Right cardiac atrium (tissue), 5 donors: ENCODE measurements around the gene NCOA3. TPM values are rescaled to one million over a fixed set of nuclear protein-coding genes. Genes with fewer than 3 reads are reported as not detected.

Experiments
- ATAC-seq, 2 donors: fragments of 200-7000 bp; cut with Tn5 transposase; one replicate each; pipeline versions ENCODE4 v1.8.0 to v1.9.1; 2020; ENCODE audit warnings: moderate library complexity in 2 of 2, mild to moderate bottlenecking in 1 of 2
- DNase-seq, 3 donors: peaks; one replicate each; pipeline ENCODE4 v3.0.0-alpha.2; 2020
- H3K27ac ChIP-seq: one replicate; pipeline ENCODE4 v1.5.1; 2013; ENCODE audit warnings: mild to moderate bottlenecking, low read length, control low read depth, moderate library complexity
- H3K27me3 ChIP-seq: one replicate; pipeline ENCODE4 v1.6.1; 2013; ENCODE audit not compliant: control insufficient read depth, insufficient read depth
- H3K4me1 ChIP-seq: one replicate; pipeline ENCODE4 v1.6.1; 2013; ENCODE audit warnings: low read length; ENCODE audit not compliant: control insufficient read depth, insufficient read depth
- H3K4me3 ChIP-seq: one replicate; pipeline ENCODE4 v1.5.1; 2013; ENCODE audit warnings: low read length, control low read depth
- H3K9me3 ChIP-seq: one replicate; pipeline ENCODE4 v1.6.1; 2013; ENCODE audit warnings: low read length; ENCODE audit not compliant: control insufficient read depth
- WGBS: extraction: QIAGEN DNeasy Blood & Tissue Kit; methylation state at CpG from one replicate; pipeline ENCODE4 v1.1.7; 2013; 5-methylcytosine and 5-hydroxymethylcytosine counted together
- intact Hi-C, 4 donors: fragments of 100-400 bp; cut with DNase I; formaldehyde crosslinking; loops; one replicate each; pipeline versions ENCODE4 v1.11.0 to v1.14.0; 2022 to 2023
- polyA plus RNA-seq: library from polyadenylated mRNA; stranded (reverse); fragments of 200-250 nt; gene quantifications from one replicate; pipeline ENCODE4 v1.2.3, GENCODE V29; 2013
- total RNA-seq, 4 donors: library from RNA; stranded (reverse); fragmentation: NEBNext Ultra II Directional; extraction: Animal tissue kit (Norgen Biotek cat#: 25700); gene quantifications; one replicate each; pipeline ENCODE4 v1.2.1, GENCODE V29; 2021
- donor health status: healthy with polysubstance abuse.
- donor health status: DM: no; HTN: yes; CAD: no.
- donor health status: DM: no; HTN: no; CAD: no.
- donor health status: DM: no; HTN: yes; CAD: no; lungs with severe emphysema.
- donor health status: DM: yes; HTN: yes; CAD: no.

Gene NCOA3
- total and polyA plus RNA-seq, 5 donors, result 6.7 to 27.2 (median 21.8) TPM

DNA sequence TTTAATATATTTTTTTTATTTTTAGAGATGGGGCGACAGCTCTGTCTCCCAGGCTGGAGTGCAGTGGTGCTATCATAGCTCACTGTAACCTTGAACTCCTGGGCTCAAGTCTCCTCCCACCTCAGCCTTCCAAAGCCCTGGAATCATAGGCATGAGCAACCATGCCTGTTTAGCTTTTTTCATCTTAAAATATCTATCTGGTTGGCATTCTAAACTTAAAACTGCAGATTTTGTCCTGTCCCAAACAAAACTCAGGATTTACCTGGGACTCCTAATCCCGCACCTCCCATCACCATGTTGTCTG is 158.9 kb downstream of the NCOA3 start:
- intact Hi-C loops, result loop anchor here in 1 of 4 donors (5.0 kb wide), 1 partner anchor 962 kb away; no protein-coding TSS in a partner anchor
- no peaks in the 10 kb centered on the region for H3K9me3 ChIP-seq
- 81% methylated on average over 2 of the region's 2 CpGs for WGBS
- H3K4me1 ChIP-seq, result no peaks in the 10 kb centered on the region
- ATAC-seq (no peak), DNase-seq (no peak)
- H3K27me3 ChIP-seq, result no peaks in the 10 kb centered on the region
- H3K27ac ChIP-seq, result no peak overlapping the region
- no peak overlapping the region for H3K4me3 ChIP-seq

GRCh38 chr20:47660983-47661700 is 159.5 kb downstream of the NCOA3 start:
- ATAC-seq (no peak), DNase-seq (no peak)
- H3K4me1 ChIP-seq, result no peaks in the 10 kb centered on the region
- H3K4me3 ChIP-seq, result no peak overlapping the region
- 85% methylated on average over 12 of the region's 12 CpGs for WGBS
- no peaks in the 10 kb centered on the region for H3K27me3 ChIP-seq
- H3K9me3 ChIP-seq, result no peaks in the 10 kb centered on the region
- H3K27ac ChIP-seq, result no peak overlapping the region
- intact Hi-C loops, result loop anchor here in 1 of 4 donors (5.0 kb wide), 1 partner anchor 961 kb away; no protein-coding TSS in a partner anchor

DNA sequence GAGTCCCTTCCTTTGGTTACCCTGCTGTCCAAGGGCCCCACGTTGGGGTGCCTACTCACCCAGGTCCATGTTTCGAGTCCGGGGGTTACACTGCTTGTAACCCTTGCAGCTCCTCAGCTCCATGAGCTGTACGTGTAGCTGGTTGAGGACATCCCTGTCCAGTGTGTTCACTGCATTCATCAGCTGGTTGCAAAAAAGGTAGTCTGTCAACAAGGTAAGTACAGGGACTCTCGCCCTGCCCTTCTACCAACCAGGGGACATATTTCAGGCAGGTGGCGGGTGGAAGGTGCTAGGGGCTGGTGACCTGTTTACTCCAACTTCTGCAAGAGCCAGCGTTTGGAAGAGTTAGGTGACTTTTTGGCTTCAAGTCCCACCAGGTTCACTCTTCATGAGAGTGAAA is 160.0 kb downstream of the NCOA3 start:
- DNase-seq (no peak), ATAC-seq (no peak)
- intact Hi-C loops, result loop anchor here in 3 of 4 donors (2.0 to 5.0 kb wide), 2 partner anchors 959 to 961 kb away; no protein-coding TSS in a partner anchor
- Histone ChIP-seq H3K27ac (no peak overlapping the region), H3K27me3 (no peaks in the 10 kb centered on the region), H3K4me1 (no peaks in the 10 kb centered on the region), H3K9me3 (no peaks in the 10 kb centered on the region), H3K4me3 (no peak overlapping the region)
- 91% methylated on average over 7 of the region's 7 CpGs for WGBS

GRCh38 chr20:47662483-47663353 is 161.0 kb downstream of the NCOA3 start:
- Histone ChIP-seq H3K9me3 (no peaks in the 10 kb centered on the region), H3K4me1 (no peaks in the 10 kb centered on the region), H3K27ac (no peak overlapping the region), H3K4me3 (no peak overlapping the region), H3K27me3 (no peaks in the 10 kb centered on the region)
- WGBS, result 78% methylated on average over 16 of the region's 16 CpGs
- DNase-seq (no peak), ATAC-seq (peak in 1 of 2 donors; percentile 15)
- intact Hi-C loops, result loop anchor here in 3 of 4 donors (2.0 to 5.0 kb wide), 2 partner anchors 958 to 960 kb away; no protein-coding TSS in a partner anchor

DNA sequence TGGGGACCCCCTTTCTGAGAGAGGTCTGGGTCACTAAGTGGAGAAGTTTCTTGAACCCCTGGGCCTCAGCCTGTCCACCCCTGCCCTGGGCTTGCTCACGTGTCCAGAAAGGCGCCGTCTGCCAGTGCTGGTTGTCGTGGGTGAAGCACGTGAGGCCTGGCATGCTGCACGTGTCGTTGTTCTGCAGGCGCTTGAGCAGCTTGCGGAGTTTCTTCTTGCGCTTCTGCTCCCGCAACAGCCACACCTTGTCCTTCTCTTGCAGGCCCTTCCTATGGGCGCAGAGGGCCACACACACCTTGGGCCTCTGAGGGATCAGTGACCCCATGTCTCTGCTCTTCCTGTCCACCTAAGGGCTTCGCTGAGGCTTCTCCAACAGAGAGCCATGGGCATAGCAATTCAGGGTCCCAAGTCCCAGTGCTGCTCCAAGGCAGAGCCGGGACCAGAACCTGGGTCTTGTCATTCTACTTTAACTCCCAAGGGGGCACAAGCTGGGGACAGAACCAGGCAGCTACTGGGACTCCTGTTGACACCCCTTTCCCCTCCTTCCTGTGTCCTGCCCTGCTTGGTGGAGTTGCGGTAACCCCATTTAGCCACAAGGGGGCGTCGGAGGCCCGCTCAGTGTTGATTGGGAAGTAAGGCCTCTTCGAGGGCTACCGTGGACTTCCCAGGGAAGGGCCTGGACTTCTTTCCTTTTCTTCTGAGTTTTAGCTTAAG is 161.8 kb downstream of the NCOA3 start:
- intact Hi-C loops, result loop anchor here (2.0 to 5.0 kb wide), 2 partner anchors 957 to 959 kb away; no protein-coding TSS in a partner anchor
- DNase-seq, result peak; percentile 70 to 90 (median 88)

GRCh38 chr20:47664068-47664437 is 162.4 kb downstream of the NCOA3 start:
- WGBS, result 95% methylated on average over 2 of the region's 2 CpGs
- H3K27ac ChIP-seq, result no peak overlapping the region
- H3K9me3 ChIP-seq, result no peaks in the 10 kb centered on the region
- ATAC-seq (peak in 1 of 2 donors; percentile 2), DNase-seq (no peak)
- H3K4me3 ChIP-seq, result no peak overlapping the region
- no peaks in the 10 kb centered on the region for H3K27me3 ChIP-seq
- H3K4me1 ChIP-seq, result no peaks in the 10 kb centered on the region
- intact Hi-C loops, result loop anchor here in 2 of 4 donors (2.0 to 5.0 kb wide), 2 partner anchors 957 to 958 kb away; no protein-coding TSS in a partner anchor

More for the DNA sequence above, 161.8 kb downstream of the NCOA3 start:
- ATAC-seq, result peak; percentile 81 to 86
- WGBS, result 53% methylated on average over 20 of the region's 20 CpGs
- H3K4me1 ChIP-seq, result no peaks in the 10 kb centered on the region
- no peaks in the 10 kb centered on the region for H3K27me3 ChIP-seq
- H3K9me3 ChIP-seq, result no peaks in the 10 kb centered on the region
- H3K27ac ChIP-seq, result no peak overlapping the region
- no peak overlapping the region for H3K4me3 ChIP-seq

DNA sequence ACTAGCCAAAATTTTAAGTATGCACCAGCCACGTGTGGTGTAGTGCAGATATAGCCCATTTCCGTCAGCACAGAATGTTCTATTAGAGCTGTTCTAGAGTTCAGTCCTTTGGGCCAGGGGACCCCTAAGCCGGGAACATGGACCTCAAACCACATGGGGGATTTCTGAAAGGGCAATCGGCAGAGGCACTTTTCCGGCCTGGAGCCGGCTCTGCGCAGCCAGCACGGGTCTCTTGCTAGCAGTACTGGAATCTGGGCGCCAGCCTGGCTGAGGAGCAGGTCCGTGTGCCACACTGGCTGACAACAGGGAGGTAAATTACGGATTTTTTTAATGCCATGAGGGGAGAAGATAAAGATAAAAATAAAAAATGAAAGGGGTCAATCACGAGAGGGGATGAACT is 163.1 kb downstream of the NCOA3 start:
- ATAC-seq, result no peak
- 91% methylated on average over 12 of the region's 12 CpGs for WGBS
- intact Hi-C loops, result loop anchor here in 2 of 4 donors (2.0 to 5.0 kb wide), 2 partner anchors 956 to 958 kb away; no protein-coding TSS in a partner anchor
- Histone ChIP-seq H3K4me3 (no peak overlapping the region), H3K27me3 (no peaks in the 10 kb centered on the region), H3K9me3 (no peaks in the 10 kb centered on the region), H3K27ac (no peak overlapping the region), H3K4me1 (no peaks in the 10 kb centered on the region)
- no peak for DNase-seq

DNA sequence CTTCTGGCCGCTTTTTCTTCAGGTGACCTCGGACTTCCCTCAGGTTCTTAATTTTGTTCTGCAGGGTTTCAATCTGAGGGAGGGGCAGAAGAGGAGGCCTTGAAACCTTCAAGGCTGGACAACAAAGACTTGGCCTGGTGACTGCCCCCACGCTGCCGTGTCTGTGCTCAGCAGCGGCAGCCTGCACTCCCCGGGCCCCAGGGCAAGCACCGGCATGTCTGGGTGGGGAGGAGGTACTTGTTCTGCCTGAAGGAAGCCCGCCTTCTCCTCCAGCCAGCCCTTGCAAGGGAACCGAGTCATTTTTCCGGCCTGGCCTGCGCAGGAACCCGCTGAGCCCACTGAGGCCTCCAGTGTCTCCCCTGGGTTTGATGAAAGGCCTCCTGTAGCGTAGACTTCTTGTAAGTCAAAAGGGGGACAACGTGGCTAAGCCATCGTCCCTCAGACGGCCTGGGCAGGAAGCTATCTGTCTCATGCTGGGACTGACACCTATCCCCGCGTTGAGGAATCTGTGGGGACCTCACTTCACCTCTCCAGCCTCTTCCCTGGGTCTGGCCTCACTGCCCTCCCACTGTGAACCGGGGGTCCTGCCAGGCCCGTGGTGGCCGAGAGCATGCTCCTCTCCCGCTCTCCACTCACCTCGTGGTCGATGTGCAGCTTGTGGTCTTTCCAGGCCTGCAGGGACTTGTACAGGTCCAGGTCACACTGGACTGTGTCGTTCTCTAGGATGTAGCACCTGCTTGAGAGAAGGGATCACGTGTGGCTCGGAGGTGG is 163.7 kb downstream of the NCOA3 start:
- H3K9me3 ChIP-seq, result no peaks in the 10 kb centered on the region
- no peak for DNase-seq
- H3K27me3 ChIP-seq, result no peaks in the 10 kb centered on the region
- H3K27ac ChIP-seq, result no peak overlapping the region
- intact Hi-C loops, result loop anchor here in 1 of 4 donors (2.0 kb wide), 1 partner anchor 955 kb away; no protein-coding TSS in a partner anchor
- 88% methylated on average over 27 of the region's 27 CpGs for WGBS
- ATAC-seq, result no peak
- H3K4me1 ChIP-seq, result no peaks in the 10 kb centered on the region
- H3K4me3 ChIP-seq, result no peak overlapping the region

DNA sequence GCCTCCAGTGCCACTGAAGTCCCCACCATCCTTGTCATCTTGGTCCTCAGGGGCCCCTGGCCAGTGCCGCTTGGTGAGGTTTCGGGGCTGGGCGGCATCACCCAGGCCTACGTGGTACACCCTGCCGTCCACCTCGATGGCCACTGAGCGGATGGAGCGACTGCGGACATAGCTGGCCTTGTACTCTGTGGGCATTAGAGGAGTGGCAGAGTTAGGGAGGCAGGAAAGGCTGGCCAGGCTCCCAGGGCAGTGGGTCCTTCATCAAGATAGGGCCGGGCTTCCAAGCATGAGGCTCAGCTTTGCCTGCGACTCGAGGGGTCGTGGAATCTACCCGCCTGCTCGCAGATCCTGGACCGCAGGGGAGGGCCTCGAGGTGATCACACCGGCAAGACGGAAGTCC is 164.6 kb downstream of the NCOA3 start:
- no peaks in the 10 kb centered on the region for H3K9me3 ChIP-seq
- ATAC-seq (no peak), DNase-seq (no peak)
- no peak overlapping the region for H3K4me3 ChIP-seq
- H3K27me3 ChIP-seq, result no peaks in the 10 kb centered on the region
- H3K27ac ChIP-seq, result no peak overlapping the region
- intact Hi-C loops, result no loop called here
- 96% methylated on average over 19 of the region's 19 CpGs for WGBS
- no peaks in the 10 kb centered on the region for H3K4me1 ChIP-seq

DNA sequence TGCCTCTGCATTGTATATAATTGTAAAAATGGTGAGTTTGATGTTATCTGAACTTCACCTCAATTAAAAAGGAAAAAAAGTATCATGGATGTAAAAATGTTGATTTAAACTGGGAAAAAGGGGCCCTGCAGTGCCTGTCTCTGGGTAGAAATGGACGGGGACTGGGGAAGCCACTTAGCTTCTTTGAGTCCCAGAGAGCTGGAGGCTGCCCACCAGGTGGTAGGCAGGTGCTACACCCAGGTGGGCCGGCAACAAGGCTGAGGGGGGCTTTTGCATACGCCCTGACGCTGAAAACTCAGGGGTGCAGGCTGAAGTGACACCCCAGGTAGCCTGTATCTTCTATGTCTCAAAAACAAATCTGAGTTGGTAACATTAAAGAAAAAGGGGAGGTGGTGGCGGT is 165.4 kb downstream of the NCOA3 start:
- ATAC-seq, result no peak
- Histone ChIP-seq H3K27me3 (no peaks in the 10 kb centered on the region), H3K4me1 (no peaks in the 10 kb centered on the region), H3K4me3 (no peak overlapping the region), H3K9me3 (no peaks in the 10 kb centered on the region), H3K27ac (no peak overlapping the region)
- 94% methylated on average over 5 of the region's 5 CpGs for WGBS
- intact Hi-C loops, result no loop called here
- DNase-seq, result no peak
